ENCODE results near the gene SNX19.

The SNX19 gene

GRCh38 chr11:130915603-130916237 lies 559 bp downstream of the SNX19 start:
- no peak for TF ChIP-seq CTCF (IDR thresholded peaks at IDR 0.05; ENCODE audit: control insufficient read depth, insufficient read depth, low read depth, low read length, missing control alignments)
- peak overlapping the region; percentile 73 for H3K4me3 ChIP-seq (ENCODE audit: control insufficient read depth, low read depth, low read length)
- DNase-seq (ENCODE audit: low read depth) = no peak

DNA sequence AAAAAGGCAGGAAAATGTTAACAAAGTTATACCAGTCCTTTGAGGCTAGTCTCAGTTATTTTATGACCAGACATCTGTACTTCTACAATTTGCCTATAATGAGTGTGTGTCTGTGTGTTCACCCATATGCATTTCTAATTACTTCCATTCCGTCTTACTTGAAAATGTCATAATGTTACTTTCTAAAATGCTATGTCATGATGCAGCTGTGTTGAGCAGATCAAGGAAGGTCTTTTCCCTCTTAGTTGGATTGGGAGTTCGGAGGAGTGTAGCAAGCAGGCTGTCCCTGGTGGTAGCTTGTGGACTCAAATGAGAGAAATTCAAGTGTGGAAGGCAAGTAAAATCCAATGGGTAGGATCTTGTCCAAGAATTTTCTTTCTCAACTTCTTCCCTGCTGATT lies 3.0 kb downstream of the SNX19 start:
- H3K4me3 ChIP-seq (ENCODE audit: control insufficient read depth, low read depth, low read length) = no peak overlapping the region
- no peak for TF ChIP-seq CTCF (IDR thresholded peaks at IDR 0.05; ENCODE audit: control insufficient read depth, insufficient read depth, low read depth, low read length, missing control alignments)
- DNase-seq (ENCODE audit: low read depth) = no peak

- H3K4me3 ChIP-seq (ENCODE audit: control insufficient read depth, low read depth, low read length) = no peak overlapping the region
- no peak for DNase-seq (ENCODE audit: low read depth)
- TF ChIP-seq CTCF (IDR thresholded peaks at IDR 0.05; ENCODE audit: control insufficient read depth, insufficient read depth, low read depth, low read length, missing control alignments) = no peak
Measured at GRCh38 chr11:130912552-130912951, 3.7 kb downstream of the SNX19 start.

DNA sequence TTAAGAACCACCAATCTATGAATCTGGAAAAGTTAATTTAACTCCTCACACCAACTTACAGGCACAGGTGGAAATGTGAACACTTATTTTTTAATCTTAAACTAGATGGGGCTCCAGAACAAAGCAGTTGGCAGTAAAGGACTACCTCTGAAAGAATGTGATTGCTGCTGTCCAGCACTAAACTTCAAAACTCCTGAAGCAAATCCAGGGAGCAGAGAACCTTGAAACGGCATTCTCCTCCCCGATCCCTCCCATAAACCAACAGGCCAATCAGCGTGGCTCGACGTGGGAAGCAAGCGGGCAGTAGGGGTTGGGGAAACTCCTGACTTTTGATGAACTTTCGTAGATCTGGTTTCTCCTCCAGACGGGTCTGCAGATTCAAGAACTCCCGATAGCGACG lies 5.0 kb downstream of the SNX19 start:
- TF ChIP-seq CTCF (IDR thresholded peaks at IDR 0.05; ENCODE audit: control insufficient read depth, insufficient read depth, low read depth, low read length, missing control alignments) = no peak

DNA sequence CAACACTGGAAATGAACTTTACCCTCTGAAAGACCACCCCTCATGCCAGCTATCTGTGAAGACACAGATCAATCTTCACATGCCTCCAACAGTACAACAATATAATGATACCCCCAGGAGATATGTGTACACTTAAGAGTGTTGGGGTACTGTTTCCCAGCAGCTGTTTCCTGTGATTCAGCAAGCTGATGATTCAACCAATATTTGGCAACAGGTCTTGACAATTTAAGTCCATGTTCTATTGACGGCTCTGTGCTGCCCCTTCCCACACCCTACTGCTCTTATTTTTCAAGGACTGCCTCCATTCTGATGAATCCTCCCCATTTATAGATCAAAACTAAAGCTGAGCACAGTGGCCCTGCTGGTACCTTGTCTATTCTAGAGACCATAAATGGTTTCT lies 6.6 kb downstream of the SNX19 start:
- peak; percentile 37 for DNase-seq (ENCODE audit: low read depth)
- no peak for TF ChIP-seq CTCF (IDR thresholded peaks at IDR 0.05; ENCODE audit: control insufficient read depth, insufficient read depth, low read depth, low read length, missing control alignments)
- no peak overlapping the region for H3K4me3 ChIP-seq (ENCODE audit: control insufficient read depth, low read depth, low read length)

More for the DNA sequence above, 5.0 kb downstream of the SNX19 start:
- no peak for DNase-seq (ENCODE audit: low read depth)
- H3K4me3 ChIP-seq (ENCODE audit: control insufficient read depth, low read depth, low read length) = no peak overlapping the region

GRCh38 chr11:130908770-130909625 lies 7.3 kb downstream of the SNX19 start:
- TF ChIP-seq CTCF (IDR thresholded peaks at IDR 0.05; ENCODE audit: control insufficient read depth, insufficient read depth, low read depth, low read length, missing control alignments) = no peak
- H3K4me3 ChIP-seq (ENCODE audit: control insufficient read depth, low read depth, low read length) = no peak overlapping the region
- DNase-seq (ENCODE audit: low read depth) = peak; percentile 46
